HEK293T (cell line): ENCODE measurements around the gene CHMP5.

Experiments used
- ARNT ChIP-seq: fragments of 450-650 bp; IDR thresholded peaks from 2 replicates; pipeline ENCODE4 v1.6.1; 2017; ENCODE audit warnings: mild to moderate bottlenecking
- BHLHE40 ChIP-seq: fragments of 450-650 bp; IDR thresholded peaks from 2 replicates; pipeline ENCODE4 v1.6.1; 2016; ENCODE audit warnings: mild to moderate bottlenecking, moderate library complexity, borderline replicate concordance
- CTBP1 ChIP-seq: fragments of 450-650 bp; IDR thresholded peaks from 2 replicates; pipeline ENCODE4 v1.6.1; 2016; ENCODE audit warnings: borderline replicate concordance
- ELF4 ChIP-seq: fragments of 450-650 bp; IDR thresholded peaks from 2 replicates; pipeline ENCODE4 v1.6.1; 2017; ENCODE audit warnings: antibody characterized with exemption
- FOXK2 ChIP-seq: fragments of 450-650 bp; IDR thresholded peaks from 2 replicates; pipeline ENCODE4 v1.6.1; 2016; ENCODE audit warnings: mild to moderate bottlenecking
- FOXM1 ChIP-seq: fragments of 450-650 bp; IDR thresholded peaks from 2 replicates; pipeline ENCODE4 v1.6.1; 2017; ENCODE audit warnings: mild to moderate bottlenecking, borderline replicate concordance
- NFRKB ChIP-seq: fragments of 450-650 bp; IDR thresholded peaks from 2 replicates; pipeline ENCODE4 v1.6.1; 2016; ENCODE audit warnings: mild to moderate bottlenecking, moderate library complexity
- PKNOX1 ChIP-seq: fragments of 450-650 bp; IDR thresholded peaks from 2 replicates; pipeline ENCODE4 v1.6.1; 2016
- SP1 ChIP-seq: fragments of 450-650 bp; IDR thresholded peaks from 2 replicates; pipeline ENCODE4 v1.6.1; 2017
- SUZ12 ChIP-seq: fragments of 450-650 bp; IDR thresholded peaks from 2 replicates; pipeline ENCODE4 v1.6.1; 2016; ENCODE audit warnings: mild to moderate bottlenecking
- TARDBP ChIP-seq: fragments of 450-650 bp; IDR thresholded peaks from 2 replicates; pipeline ENCODE4 v1.6.1; 2016
- ZNF384 ChIP-seq: fragments of 450-650 bp; IDR thresholded peaks from 2 replicates; pipeline ENCODE4 v1.6.1; 2016

- TF ChIP-seq SP1 (no peak), PKNOX1 (no peak), SUZ12 (no peak), NFRKB (0 out of 2 replicates have a peak, but pooled peaks have one; percentile 33), FOXM1 (no peak), ARNT (no peak), ELF4 (peak; percentile 43; the same call in 1 of the 2 replicates), ZNF384 (no peak; the same call in 1 of the 2 replicates), TARDBP (no peak), FOXK2 (peak; percentile 76; the same call in 1 of the 2 replicates), BHLHE40 (no peak), CTBP1 (no peak)
Observed at GRCh38 chr9:33290247-33291030, 25.6 kb downstream of the CHMP5 start, which contains the start of gene NFX1.
